ENCODE data around the gene ZNF768.
A peak's percentile ranks its signal among the peaks of the same experiment; 100 is the strongest.

- TF ChIP-seq, protein P1, sequence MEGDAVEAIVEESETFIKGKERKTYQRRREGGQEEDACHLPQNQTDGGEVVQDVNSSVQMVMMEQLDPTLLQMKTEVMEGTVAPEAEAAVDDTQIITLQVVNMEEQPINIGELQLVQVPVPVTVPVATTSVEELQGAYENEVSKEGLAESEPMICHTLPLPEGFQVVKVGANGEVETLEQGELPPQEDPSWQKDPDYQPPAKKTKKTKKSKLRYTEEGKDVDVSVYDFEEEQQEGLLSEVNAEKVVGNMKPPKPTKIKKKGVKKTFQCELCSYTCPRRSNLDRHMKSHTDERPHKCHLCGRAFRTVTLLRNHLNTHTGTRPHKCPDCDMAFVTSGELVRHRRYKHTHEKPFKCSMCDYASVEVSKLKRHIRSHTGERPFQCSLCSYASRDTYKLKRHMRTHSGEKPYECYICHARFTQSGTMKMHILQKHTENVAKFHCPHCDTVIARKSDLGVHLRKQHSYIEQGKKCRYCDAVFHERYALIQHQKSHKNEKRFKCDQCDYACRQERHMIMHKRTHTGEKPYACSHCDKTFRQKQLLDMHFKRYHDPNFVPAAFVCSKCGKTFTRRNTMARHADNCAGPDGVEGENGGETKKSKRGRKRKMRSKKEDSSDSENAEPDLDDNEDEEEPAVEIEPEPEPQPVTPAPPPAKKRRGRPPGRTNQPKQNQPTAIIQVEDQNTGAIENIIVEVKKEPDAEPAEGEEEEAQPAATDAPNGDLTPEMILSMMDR (conservative IDR thresholded peaks at IDR 0.05; ENCODE audit: low read depth in 2 of 2) = no peak
- TF ChIP-seq EZH2 (IDR thresholded peaks at IDR 0.05; ENCODE audit: low read depth, unreplicated experiment) (no peak), CREB1 (CRISPR knock-in tag; IDR thresholded peaks at IDR 0.05; ENCODE audit: low read depth) (peak; percentile 82), POLR2AphosphoS5 (IDR thresholded peaks at IDR 0.05; ENCODE audit: low read depth) (peak; percentile 58)
- TF ChIP-seq, protein P2, sequence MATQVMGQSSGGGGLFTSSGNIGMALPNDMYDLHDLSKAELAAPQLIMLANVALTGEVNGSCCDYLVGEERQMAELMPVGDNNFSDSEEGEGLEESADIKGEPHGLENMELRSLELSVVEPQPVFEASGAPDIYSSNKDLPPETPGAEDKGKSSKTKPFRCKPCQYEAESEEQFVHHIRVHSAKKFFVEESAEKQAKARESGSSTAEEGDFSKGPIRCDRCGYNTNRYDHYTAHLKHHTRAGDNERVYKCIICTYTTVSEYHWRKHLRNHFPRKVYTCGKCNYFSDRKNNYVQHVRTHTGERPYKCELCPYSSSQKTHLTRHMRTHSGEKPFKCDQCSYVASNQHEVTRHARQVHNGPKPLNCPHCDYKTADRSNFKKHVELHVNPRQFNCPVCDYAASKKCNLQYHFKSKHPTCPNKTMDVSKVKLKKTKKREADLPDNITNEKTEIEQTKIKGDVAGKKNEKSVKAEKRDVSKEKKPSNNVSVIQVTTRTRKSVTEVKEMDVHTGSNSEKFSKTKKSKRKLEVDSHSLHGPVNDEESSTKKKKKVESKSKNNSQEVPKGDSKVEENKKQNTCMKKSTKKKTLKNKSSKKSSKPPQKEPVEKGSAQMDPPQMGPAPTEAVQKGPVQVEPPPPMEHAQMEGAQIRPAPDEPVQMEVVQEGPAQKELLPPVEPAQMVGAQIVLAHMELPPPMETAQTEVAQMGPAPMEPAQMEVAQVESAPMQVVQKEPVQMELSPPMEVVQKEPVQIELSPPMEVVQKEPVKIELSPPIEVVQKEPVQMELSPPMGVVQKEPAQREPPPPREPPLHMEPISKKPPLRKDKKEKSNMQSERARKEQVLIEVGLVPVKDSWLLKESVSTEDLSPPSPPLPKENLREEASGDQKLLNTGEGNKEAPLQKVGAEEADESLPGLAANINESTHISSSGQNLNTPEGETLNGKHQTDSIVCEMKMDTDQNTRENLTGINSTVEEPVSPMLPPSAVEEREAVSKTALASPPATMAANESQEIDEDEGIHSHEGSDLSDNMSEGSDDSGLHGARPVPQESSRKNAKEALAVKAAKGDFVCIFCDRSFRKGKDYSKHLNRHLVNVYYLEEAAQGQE (IDR thresholded peaks at IDR 0.05; ENCODE audit: unreplicated experiment) = no peak
Observed at GRCh38 chr16:30571445-30572322, 45.3 kb upstream of the ZNF768 start, which contains the start of gene ZNF688.

Measured in GM23338 (cell line).